Thymus (tissue), 11 donors: ENCODE results near the gene ZNF737. TPM values are rescaled to one million over a fixed set of nuclear protein-coding genes. Genes with fewer than 3 reads are reported as not detected.
"Not testable (repeated sequence)": the region's sequence is repeated elsewhere in the genome, so short reads cannot be mapped to it uniquely, and the experiment has no call there.

ENCODE experiments used
- DNase-seq, 9 donors: peaks; one replicate each; pipeline ENCODE4 v3.0.0-alpha.2; 2013; ENCODE audit warnings: low spot score in 9 of 9, low read depth in 6 of 9, missing footprints in 1 of 9
- H3K27ac ChIP-seq, 2 donors: one replicate each; pipeline ENCODE4 v1.5.1; 2013; ENCODE audit warnings: control low read depth in 1 of 2, low read depth in 1 of 2, low read length in 1 of 2, mild to moderate bottlenecking in 1 of 2, moderate library complexity in 1 of 2
- H3K27me3 ChIP-seq, 2 donors: one replicate each; pipeline ENCODE4 v1.5.1; 2013; ENCODE audit warnings: low read length in 1 of 2; ENCODE audit not compliant: control insufficient read depth in 2 of 2, insufficient read depth in 1 of 2
- H3K36me3 ChIP-seq, 2 donors: one replicate each; pipeline ENCODE4 v1.5.1; 2013; ENCODE audit warnings: low read length in 1 of 2, mild to moderate bottlenecking in 1 of 2, moderate library complexity in 1 of 2; ENCODE audit not compliant: control insufficient read depth in 2 of 2, insufficient read depth in 2 of 2
- H3K4me1 ChIP-seq, 2 donors: one replicate each; pipeline ENCODE4 v1.5.1; 2013; ENCODE audit warnings: low read length in 2 of 2; ENCODE audit not compliant: control insufficient read depth in 2 of 2, insufficient read depth in 2 of 2
- H3K4me3 ChIP-seq, 2 donors: one replicate each; pipeline ENCODE4 v1.5.1; 2013; ENCODE audit warnings: low read length in 2 of 2, control low read depth in 1 of 2, mild to moderate bottlenecking in 1 of 2
- H3K9me3 ChIP-seq, 2 donors: one replicate each; pipeline ENCODE4 v1.5.1; 2013; ENCODE audit warnings: low read length in 1 of 2, mild to moderate bottlenecking in 1 of 2; ENCODE audit not compliant: control insufficient read depth in 2 of 2, insufficient read depth in 1 of 2
- WGBS: extraction: QIAGEN DNeasy Blood & Tissue Kit; methylation state at CpG from one replicate; pipeline ENCODE4 v1.1.7; 2013; 5-methylcytosine and 5-hydroxymethylcytosine counted together
- polyA plus RNA-seq: library from polyadenylated mRNA; stranded (reverse); fragments of 200-250 nt; gene quantifications from one replicate; pipeline ENCODE4 v1.2.3, GENCODE V29; 2013
- total RNA-seq: library from RNA; stranded (reverse); fragments of 120-200 nt; gene quantifications from one replicate; pipeline ENCODE4 v1.2.4, GENCODE V29; 2013
- donor health status: healthy.

ZNF737 gene
- total and polyA plus RNA-seq, 2 donors, result 10.4 to 28.2 TPM

GRCh38 chr19:20530303-20530702 is 35.3 kb downstream of the ZNF737 start:
- H3K9me3 ChIP-seq, result not testable (repeated sequence)

GRCh38 chr19:20513189-20513904 is 52.2 kb downstream of the ZNF737 start:
- H3K4me1 ChIP-seq, result no peaks in the 10 kb centered on the region
- DNase-seq, result no peak
- H3K9me3 ChIP-seq, result peaks cover 0 to 3% of the 10 kb centered on the region in 2 donors
- H3K27ac ChIP-seq, result no peak overlapping the region
- no peak overlapping the region for H3K4me3 ChIP-seq
- 83% methylated on average over 5 of the region's 5 CpGs for WGBS
- no peaks in the 10 kb centered on the region for H3K27me3 ChIP-seq
- no peaks in the 10 kb centered on the region for H3K36me3 ChIP-seq

More at GRCh38 chr19:20530303-20530702, 35.3 kb downstream of the ZNF737 start:
- H3K27ac ChIP-seq, H3K27me3 ChIP-seq, H3K36me3 ChIP-seq, DNase-seq, H3K4me1 ChIP-seq, H3K4me3 ChIP-seq: not testable (repeated sequence)
- 97% methylated on average over 22 of the region's 29 CpGs for WGBS

GRCh38 chr19:20503476-20503875 is 62.1 kb downstream of the ZNF737 start:
- Histone ChIP-seq H3K36me3 (no peaks in the 10 kb centered on the region), H3K9me3 (peaks cover 0 to 4% of the 10 kb centered on the region in 2 donors), H3K27ac (no peak overlapping the region), H3K4me1 (no peaks in the 10 kb centered on the region), H3K27me3 (no peaks in the 10 kb centered on the region), H3K4me3 (no peak overlapping the region)
- no peak for DNase-seq
- WGBS, result 94% methylated on average over 1 of the region's 1 CpG

Other genes starting within 250 kb of the ZNF737 start
- gene ZNF626, start 95.8 kb upstream of the ZNF737 start, total RNA-seq, result 17.2 TPM
- gene ZNF626, start 95.8 kb upstream of the ZNF737 start, polyA plus RNA-seq, result 10.0 TPM
- gene ZNF66, start 210.5 kb upstream of the ZNF737 start, total RNA-seq, result 6.1 TPM
- gene ZNF66, start 210.5 kb upstream of the ZNF737 start, polyA plus RNA-seq, result 2.8 TPM